Activated naive CD4-positive, alpha-beta T cell treated with anti-CD3 and anti-CD28 coated beads, Interleukin-2, amount 50 U/mL, for 72 hours (primary cell): ENCODE results near the gene RTF2. TPM values are rescaled to one million over a fixed set of nuclear protein-coding genes. Genes with fewer than 3 reads are reported as not detected.
"Not testable (repeated sequence)": the region's sequence is repeated elsewhere in the genome, so short reads cannot be mapped to it uniquely, and the experiment has no call there.

Experiments
- ATAC-seq, 2 donors: fragments of 150-1000 bp; cut with Tn5 transposase; 2 replicates each; pipeline ENCODE4 v1.10.0; 2021; ENCODE audit warnings: mild to moderate bottlenecking in 2 of 2, moderate library complexity in 2 of 2
- DNase-seq, 2 donors: peaks; one replicate each; pipeline ENCODE4 v3.0.0; 2021 to 2022; ENCODE audit warnings: low spot score in 2 of 2
- H3K27ac Mint-ChIP-seq, 2 donors: one replicate each; pipeline ENCODE4 v1.8.0; 2022; ENCODE audit warnings: mild to moderate bottlenecking in 2 of 2, mixed read lengths in 2 of 2
- H3K36me3 Mint-ChIP-seq, 2 donors: one replicate each; pipeline ENCODE4 v1.8.0; 2022; ENCODE audit warnings: mixed read lengths in 2 of 2
- H3K9me3 Mint-ChIP-seq, 2 donors: one replicate each; pipeline ENCODE4 v1.8.0; 2022; ENCODE audit warnings: mixed read lengths in 2 of 2
- total RNA-seq, 2 donors: library from RNA; stranded (reverse); gene quantifications; one replicate each; pipeline ENCODE4 v1.2.3, GENCODE V29; 2022

RTF2 gene
- total RNA-seq, 2 donors from 2014 or later: 75.8 to 85.5 TPM

DNA sequence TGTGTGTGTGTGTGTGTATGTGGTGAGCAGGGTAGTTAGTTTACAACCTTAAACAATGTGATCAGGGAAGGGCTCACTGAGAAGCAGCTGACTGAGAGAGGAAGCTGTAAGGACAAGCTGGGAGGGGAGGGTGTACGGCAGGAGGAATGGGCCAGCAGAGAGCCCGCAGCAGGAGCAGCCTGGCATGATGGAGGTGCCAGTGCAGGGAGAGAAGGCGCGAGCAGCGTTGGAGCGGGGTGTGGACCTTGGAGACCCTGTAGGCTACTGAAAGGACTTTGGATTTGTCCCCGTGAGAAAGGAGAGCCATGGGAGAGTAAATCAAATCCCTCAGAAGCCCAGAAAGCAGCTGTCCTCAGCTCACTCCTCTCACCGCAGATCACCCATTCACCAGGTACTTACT, 83.1 kb downstream of the RTF2 start:
- H3K36me3 Mint-ChIP-seq: no peaks in the 10 kb centered on the region

GRCh38 chr20:56552911-56553629, 84.6 kb downstream of the RTF2 start:
- Mint-ChIP-seq H3K27ac (peak overlapping the region in 1 of 2 donors; percentile 9), H3K9me3 (no peaks in the 10 kb centered on the region), H3K36me3 (no peaks in the 10 kb centered on the region)
- ATAC-seq (no peak), DNase-seq (no peak)

More for the DNA sequence above, 83.1 kb downstream of the RTF2 start:
- DNase-seq (no peak), ATAC-seq (no peak)
- Mint-ChIP-seq H3K9me3 (no peaks in the 10 kb centered on the region), H3K27ac (no peak overlapping the region)

DNA sequence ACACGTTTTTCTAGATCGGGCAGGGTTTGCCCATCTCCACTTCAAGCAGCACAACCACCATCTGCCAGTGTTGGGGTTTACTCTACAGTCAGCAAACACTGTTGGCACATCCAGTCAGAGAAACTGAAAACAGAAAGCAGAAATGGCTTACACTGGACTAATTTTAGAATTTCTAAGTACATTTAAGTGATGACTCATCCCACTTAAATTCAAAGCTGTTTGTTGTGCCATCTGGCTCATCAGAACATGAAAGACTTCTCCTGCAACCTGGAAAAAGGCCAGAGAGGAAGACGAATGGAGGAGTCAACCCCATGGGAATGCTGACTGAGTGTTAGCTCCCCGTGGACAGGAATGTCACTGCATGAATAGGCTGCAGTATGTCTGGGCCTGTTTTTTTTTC, 86.4 kb downstream of the RTF2 start:
- no peaks in the 10 kb centered on the region for H3K36me3 Mint-ChIP-seq
- H3K9me3 Mint-ChIP-seq: no peaks in the 10 kb centered on the region
- no peak overlapping the region for H3K27ac Mint-ChIP-seq
- DNase-seq (no peak), ATAC-seq (peak; percentile 34 to 89)

DNA sequence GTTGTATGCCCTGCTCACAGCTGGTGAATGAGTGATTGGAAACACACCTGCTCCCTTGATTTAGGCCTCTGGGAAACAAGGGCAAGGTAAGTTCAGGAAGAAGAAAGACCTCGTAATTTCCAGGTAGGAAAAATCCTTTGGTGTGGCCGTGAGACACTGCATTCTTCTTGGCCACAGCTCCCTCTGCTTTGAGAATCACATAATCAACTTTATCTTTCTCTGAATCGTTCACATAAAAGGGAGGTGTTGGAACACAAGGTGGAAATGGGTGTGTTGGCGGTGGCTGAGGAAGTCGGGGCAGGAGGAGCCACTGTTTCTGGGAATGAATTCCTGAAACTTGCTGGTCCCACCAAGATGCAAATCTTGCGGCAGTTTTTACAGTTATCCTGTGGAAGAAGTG, 90.5 kb downstream of the RTF2 start:
- no peaks in the 10 kb centered on the region for H3K36me3 Mint-ChIP-seq
- H3K27ac Mint-ChIP-seq: no peak overlapping the region
- DNase-seq: no peak
- H3K9me3 Mint-ChIP-seq: no peaks in the 10 kb centered on the region
- no peak for ATAC-seq

DNA sequence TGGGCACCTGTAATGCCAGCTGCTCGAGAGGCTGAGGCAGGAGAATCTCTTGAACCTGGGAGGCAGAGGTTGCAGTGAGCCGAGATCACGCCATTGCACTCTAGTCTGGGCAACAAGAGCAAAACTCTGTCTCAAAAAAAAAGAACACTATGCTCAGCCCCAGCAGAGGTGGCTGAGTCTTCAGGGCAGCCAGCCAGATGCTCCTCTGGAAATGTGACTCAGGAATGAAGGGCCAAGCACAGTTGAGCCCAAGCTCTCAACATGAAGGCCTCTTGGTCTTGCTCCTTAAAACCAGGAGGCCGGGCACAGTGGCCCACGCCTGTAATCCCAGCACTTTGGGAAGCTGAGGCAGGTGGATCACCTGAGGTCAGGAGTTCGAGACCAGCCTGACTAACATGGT, 96.1 kb downstream of the RTF2 start:
- DNase-seq, H3K36me3 Mint-ChIP-seq, ATAC-seq, H3K27ac Mint-ChIP-seq, H3K9me3 Mint-ChIP-seq: not testable (repeated sequence)

DNA sequence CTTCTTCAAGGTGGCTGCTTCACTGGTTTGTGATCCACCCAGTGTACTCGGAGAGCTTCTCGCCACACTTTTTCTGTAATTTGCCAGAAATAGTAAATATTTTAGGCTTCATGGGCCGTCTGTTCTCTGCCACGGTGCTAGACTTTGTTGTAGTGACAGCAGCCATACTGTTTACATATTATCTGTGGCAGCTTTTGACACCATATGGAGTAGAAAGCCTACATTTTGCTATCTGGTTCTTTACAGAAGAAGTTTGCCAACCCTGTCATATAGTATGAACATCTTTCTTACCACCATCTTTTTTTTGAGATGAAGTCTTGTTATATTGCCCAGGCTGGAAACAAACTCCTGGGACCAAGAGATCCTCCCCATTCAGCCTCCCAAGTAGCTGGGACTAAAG, 97.1 kb downstream of the RTF2 start:
- no peak for ATAC-seq
- Mint-ChIP-seq H3K9me3 (no peaks in the 10 kb centered on the region), H3K36me3 (no peaks in the 10 kb centered on the region), H3K27ac (no peak overlapping the region)
- DNase-seq: no peak

- ATAC-seq (no peak), DNase-seq (no peak)
- H3K27ac Mint-ChIP-seq: no peak overlapping the region
- H3K9me3 Mint-ChIP-seq: no peaks in the 10 kb centered on the region
- H3K36me3 Mint-ChIP-seq: no peaks in the 10 kb centered on the region
Measured at GRCh38 chr20:56566621-56567020, 98.2 kb downstream of the RTF2 start.

Other genes with a start within 250 kb of the RTF2 start
- not detected for gene MC3R, start 219.9 kb upstream of the RTF2 start, total RNA-seq
- gene FAM210B, start 109.7 kb upstream of the RTF2 start, total RNA-seq: 1 to 10 TPM; 5.8 to 6.3 TPM
- 100 to 1,000 TPM in 1 of 2 donors, 10 to 100 TPM in 1; 93.0 to 130 TPM for gene AURKA, start 76.4 kb upstream of the RTF2 start, total RNA-seq
- gene CSTF1, start 76.0 kb upstream of the RTF2 start, total RNA-seq: 10 to 100 TPM; 68.5 to 88.7 TPM
- gene CASS4, start 56.4 kb upstream of the RTF2 start, total RNA-seq: 1 to 10 TPM; 5.1 to 6.5 TPM
- gene FAM209A, start 56.1 kb downstream of the RTF2 start, total RNA-seq: 1 to 10 TPM in 1 of 2 donors, under 1 TPM in 1; 0.77 to 1.1 TPM
- gene FAM209B, start 64.6 kb downstream of the RTF2 start, total RNA-seq: 1 to 10 TPM in 1 of 2 donors, under 1 TPM in 1; 0.88 to 1.2 TPM
- not detected for gene TFAP2C, start 160.7 kb downstream of the RTF2 start, total RNA-seq